Measurements from ENCODE around the gene USP11. TPM values are rescaled to one million over a fixed set of nuclear protein-coding genes. Genes with fewer than 3 reads are reported as not detected.

USP11 gene
- total and polyA plus RNA-seq, 12 donors = 20.0 to 73.0 (median 51.9) TPM

DNA sequence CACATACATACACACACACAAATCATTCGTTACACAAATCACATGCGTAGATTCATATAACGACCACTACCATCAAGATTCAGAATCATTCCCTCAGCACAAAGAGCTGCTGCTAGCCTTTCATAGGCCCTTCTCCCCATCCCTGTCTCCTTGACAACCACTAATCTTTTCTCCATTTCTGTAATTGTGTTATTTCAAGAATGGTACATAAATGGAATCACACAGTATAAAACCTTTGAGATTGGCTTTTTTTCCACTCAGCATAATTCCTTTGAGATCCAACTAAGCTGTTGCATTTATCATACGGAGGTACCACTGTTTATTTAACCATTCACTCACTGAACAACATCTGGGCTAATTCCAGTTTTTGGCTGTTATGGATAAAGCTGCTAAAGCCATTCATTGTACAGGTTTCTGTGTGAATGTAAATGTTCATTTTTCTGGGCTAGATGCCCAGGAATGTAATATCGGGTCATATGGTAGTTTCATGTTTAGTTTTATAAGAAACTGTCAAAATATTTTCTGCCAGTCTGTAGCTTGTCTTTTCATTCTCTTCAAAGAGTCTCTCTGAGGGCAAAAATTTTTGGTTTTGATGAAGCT lies 64.1 kb downstream of the USP11 start:
- ATAC-seq = no peak
- Histone ChIP-seq H3K9me3 (peaks cover 0 to 6% (median 0%) of the 10 kb centered on the region in 11 donors), H3K4me3 (no peak overlapping the region), H3K27me3 (peaks cover 0 to 40% (median 0%) of the 10 kb centered on the region in 7 donors), H3K27ac (no peak overlapping the region), H3K4me1 (no peaks in the 10 kb centered on the region), H3K36me3 (no peaks in the 10 kb centered on the region)
- TF ChIP-seq, protein P1, sequence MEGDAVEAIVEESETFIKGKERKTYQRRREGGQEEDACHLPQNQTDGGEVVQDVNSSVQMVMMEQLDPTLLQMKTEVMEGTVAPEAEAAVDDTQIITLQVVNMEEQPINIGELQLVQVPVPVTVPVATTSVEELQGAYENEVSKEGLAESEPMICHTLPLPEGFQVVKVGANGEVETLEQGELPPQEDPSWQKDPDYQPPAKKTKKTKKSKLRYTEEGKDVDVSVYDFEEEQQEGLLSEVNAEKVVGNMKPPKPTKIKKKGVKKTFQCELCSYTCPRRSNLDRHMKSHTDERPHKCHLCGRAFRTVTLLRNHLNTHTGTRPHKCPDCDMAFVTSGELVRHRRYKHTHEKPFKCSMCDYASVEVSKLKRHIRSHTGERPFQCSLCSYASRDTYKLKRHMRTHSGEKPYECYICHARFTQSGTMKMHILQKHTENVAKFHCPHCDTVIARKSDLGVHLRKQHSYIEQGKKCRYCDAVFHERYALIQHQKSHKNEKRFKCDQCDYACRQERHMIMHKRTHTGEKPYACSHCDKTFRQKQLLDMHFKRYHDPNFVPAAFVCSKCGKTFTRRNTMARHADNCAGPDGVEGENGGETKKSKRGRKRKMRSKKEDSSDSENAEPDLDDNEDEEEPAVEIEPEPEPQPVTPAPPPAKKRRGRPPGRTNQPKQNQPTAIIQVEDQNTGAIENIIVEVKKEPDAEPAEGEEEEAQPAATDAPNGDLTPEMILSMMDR (IDR thresholded peaks at IDR 0.05) = no peak
- DNase-seq = no peak
- intact Hi-C loops (cut with DNase I) = no loop called here
- 61 to 66% methylated on average over 5 of the region's 5 CpGs for WGBS, 2 donors

- 86 to 89% methylated on average over 5 of the region's 5 CpGs for WGBS, 2 donors
- Histone ChIP-seq H3K9me3 (peaks cover 0 to 6% (median 0%) of the 10 kb centered on the region in 11 donors), H3K27ac (no peak overlapping the region), H3K4me3 (no peak overlapping the region), H3K4me1 (no peaks in the 10 kb centered on the region), H3K36me3 (no peaks in the 10 kb centered on the region), H3K27me3 (peaks cover 0 to 41% (median 0%) of the 10 kb centered on the region in 7 donors)
- DNase-seq (no peak), ATAC-seq (no peak)
- TF ChIP-seq, protein P1 (IDR thresholded peaks at IDR 0.05) = no peak
- intact Hi-C loops (cut with DNase I) = no loop called here
These were observed 65.1 kb downstream of the USP11 start for GRCh38 chrX:47297874-47298273.

Other genes starting within 250 kb of the USP11 start
- 10 to 100 TPM; 15.8 to 29.2 (median 23.8) TPM for gene RGN, start 154.6 kb upstream of the USP11 start, total RNA-seq
- 10 to 100 TPM in 1 of 2 donors, 1 to 10 TPM in 1; 2.1 to 10.5 TPM for gene RGN, start 154.6 kb upstream of the USP11 start, polyA plus RNA-seq
- gene NDUFB11, start 88.3 kb upstream of the USP11 start, total RNA-seq = 100 to 1,000 TPM; 149 to 217 (median 175) TPM
- gene NDUFB11, start 88.3 kb upstream of the USP11 start, polyA plus RNA-seq = 100 to 1,000 TPM; 155 to 178 TPM
- 10 to 100 TPM; 23.1 to 32.1 (median 26.4) TPM for gene RBM10, start 87.8 kb upstream of the USP11 start, total RNA-seq
- 10 to 100 TPM; 26.9 to 27.6 TPM for gene RBM10, start 87.8 kb upstream of the USP11 start, polyA plus RNA-seq
- gene UBA1, start 39.2 kb upstream of the USP11 start, total RNA-seq = 100 to 1,000 TPM; 110 to 157 (median 128) TPM
- 10 to 100 TPM; 90.9 to 99.4 TPM for gene UBA1, start 39.2 kb upstream of the USP11 start, polyA plus RNA-seq
- gene CDK16, start 14.3 kb upstream of the USP11 start, total RNA-seq = 100 to 1,000 TPM; 129 to 193 (median 147) TPM
- gene CDK16, start 14.3 kb upstream of the USP11 start, polyA plus RNA-seq = 100 to 1,000 TPM; 110 to 124 TPM
- under 1 TPM in 3 of 10 donors, not detected in 7; 0.15 to 0.25 (median 0.23) TPM for gene ZNF157, start 137.6 kb downstream of the USP11 start, total RNA-seq
- under 1 TPM; 0.03 to 0.15 TPM for gene ZNF157, start 137.6 kb downstream of the USP11 start, polyA plus RNA-seq

Data from heart right ventricle (tissue), 16 donors.